ENCODE results near the gene ZDHHC17.

The ZDHHC17 gene

GRCh38 chr12:76879710-76880518, 116.0 kb downstream of the ZDHHC17 start:
- DNase-seq = no peak

GRCh38 chr12:76880519-76881023, 116.7 kb downstream of the ZDHHC17 start:
- DNase-seq = no peak

- DNase-seq = no peak
These were observed 117.2 kb downstream of the ZDHHC17 start for GRCh38 chr12:76881142-76881541.

- no peak for DNase-seq
These were observed 118.5 kb downstream of the ZDHHC17 start for GRCh38 chr12:76882367-76882766.

GRCh38 chr12:76883151-76883550, 119.2 kb downstream of the ZDHHC17 start:
- no peak for DNase-seq

- peak; percentile 37 for DNase-seq
These were observed 119.9 kb downstream of the ZDHHC17 start for GRCh38 chr12:76883811-76884210.

- no peak for DNase-seq
These were observed 124.9 kb downstream of the ZDHHC17 start for GRCh38 chr12:76888775-76889174.

- DNase-seq = no peak
These were observed 126.5 kb downstream of the ZDHHC17 start for GRCh38 chr12:76890151-76891143.

GRCh38 chr12:76891609-76892008, 127.7 kb downstream of the ZDHHC17 start:
- DNase-seq = no peak

- DNase-seq = no peak
These were observed 131.9 kb downstream of the ZDHHC17 start for GRCh38 chr12:76895796-76896195.

GRCh38 chr12:76896274-76896673, 132.4 kb downstream of the ZDHHC17 start:
- no peak for DNase-seq

GRCh38 chr12:76898442-76898841, 134.5 kb downstream of the ZDHHC17 start:
- no peak for DNase-seq

- no peak for DNase-seq
These were observed 135.6 kb downstream of the ZDHHC17 start for GRCh38 chr12:76899522-76899921.

- DNase-seq = no peak
These were observed 137.9 kb downstream of the ZDHHC17 start for GRCh38 chr12:76901628-76902380.

All from NCI-H1694 (cell line).